Mesenchymal stem cell (in vitro differentiated cells and primary cell): Measurements from ENCODE around the gene TIMM23.
"Not testable (repeated sequence)": the region's sequence is repeated elsewhere in the genome, so short reads cannot be mapped to it uniquely, and the experiment has no call there.

Experiments used
- DNase-seq: peaks from one replicate; pipeline ENCODE4 v3.0.0-alpha.2; 2013
- H2AFZ ChIP-seq: one replicate; pipeline ENCODE4 v1.6.1; 2013; ENCODE audit warnings: low read depth, mild to moderate bottlenecking, control low read depth, inconsistent platforms, low read length, moderate library complexity
- H2AK5ac ChIP-seq: 2 replicates; pipeline ENCODE4 v1.6.1; 2013; ENCODE audit warnings: low read length, moderate library complexity, mild to moderate bottlenecking, inconsistent platforms; ENCODE audit not compliant: severe bottlenecking
- H2BK120ac ChIP-seq: one replicate; pipeline ENCODE4 v1.6.1; 2013; ENCODE audit warnings: low read depth, mild to moderate bottlenecking, inconsistent platforms, low read length, moderate library complexity
- H2BK12ac ChIP-seq, 2 experiments: one replicate each; pipeline ENCODE4 v1.6.1; 2013; ENCODE audit warnings: inconsistent platforms in 2 of 2, low read length in 2 of 2, mild to moderate bottlenecking in 2 of 2, moderate library complexity in 2 of 2, control low read depth in 1 of 2
- H2BK15ac ChIP-seq: one replicate; pipeline ENCODE4 v1.6.1; 2013; ENCODE audit warnings: mild to moderate bottlenecking, low read depth, inconsistent platforms; ENCODE audit not compliant: poor library complexity, severe bottlenecking
- H2BK5ac ChIP-seq: 2 replicates; pipeline ENCODE4 v1.6.1; 2013; ENCODE audit warnings: low read depth, mild to moderate bottlenecking, low read length, control low read depth, inconsistent platforms; ENCODE audit not compliant: poor library complexity, severe bottlenecking
- H3K14ac ChIP-seq, 2 experiments: one replicate each; pipeline ENCODE4 v1.6.1; 2013; ENCODE audit warnings: inconsistent platforms in 2 of 2, low read length in 2 of 2, control low read depth in 1 of 2, mild to moderate bottlenecking in 1 of 2, moderate library complexity in 1 of 2
- H3K18ac ChIP-seq, 2 experiments: one replicate each; pipeline ENCODE4 v1.6.1; 2013; ENCODE audit warnings: inconsistent platforms in 2 of 2, low read length in 2 of 2, control low read depth in 1 of 2, low read depth in 1 of 2, mild to moderate bottlenecking in 1 of 2
- H3K23ac ChIP-seq, 2 experiments: one replicate each; pipeline ENCODE4 v1.6.1; 2013; ENCODE audit warnings: inconsistent platforms in 2 of 2, low read length in 2 of 2, mild to moderate bottlenecking in 2 of 2, moderate library complexity in 2 of 2, control low read depth in 1 of 2
- H3K27ac ChIP-seq: 2 replicates; pipeline ENCODE4 v1.5.1; 2013; ENCODE audit warnings: mild to moderate bottlenecking, moderate library complexity, low read length, control low read depth, inconsistent platforms; ENCODE audit not compliant: poor library complexity, severe bottlenecking
- H3K27me3 ChIP-seq, 2 experiments: 2 replicates each; pipeline versions ENCODE4 v1.6.1 to v1.7.0; 2013; ENCODE audit warnings: low read length in 2 of 2, mild to moderate bottlenecking in 2 of 2, moderate library complexity in 2 of 2, control low read depth in 1 of 2, inconsistent platforms in 1 of 2; ENCODE audit not compliant: control insufficient read depth in 1 of 2, insufficient read depth in 1 of 2
- H3K36me3 ChIP-seq, 2 experiments: 2 replicates each; pipeline versions ENCODE4 v1.6.1 to v1.7.0; 2013; ENCODE audit warnings: low read length in 2 of 2, control low read depth in 1 of 2, inconsistent platforms in 1 of 2, low read depth in 1 of 2, mild to moderate bottlenecking in 1 of 2; ENCODE audit not compliant: insufficient read depth in 2 of 2, control insufficient read depth in 1 of 2
- H3K4ac ChIP-seq, 2 experiments: one replicate each; pipeline ENCODE4 v1.6.1; 2013; ENCODE audit warnings: inconsistent platforms in 2 of 2, low read length in 2 of 2, mild to moderate bottlenecking in 2 of 2, moderate library complexity in 2 of 2, control low read depth in 1 of 2, low read depth in 1 of 2
- H3K4me1 ChIP-seq: 2 replicates; pipeline ENCODE4 v1.6.1; 2013; ENCODE audit warnings: low read depth, low read length, control low read depth; ENCODE audit not compliant: control insufficient read depth, insufficient read depth
- H3K4me2 ChIP-seq: 2 replicates; pipeline ENCODE4 v1.6.1; 2013; ENCODE audit warnings: low read length, mild to moderate bottlenecking, inconsistent platforms; ENCODE audit not compliant: poor library complexity, severe bottlenecking
- H3K4me3 ChIP-seq, 2 experiments: 2 replicates each; pipeline versions ENCODE4 v1.5.1 to v1.7.0; 2013; ENCODE audit warnings: low read length in 2 of 2, mild to moderate bottlenecking in 2 of 2, control low read depth in 1 of 2, low read depth in 1 of 2; ENCODE audit not compliant: insufficient read depth in 1 of 2
- H3K79me1 ChIP-seq: replicated peaks from 2 replicates; pipeline ENCODE4 v1.6.1; 2013; ENCODE audit warnings: mild to moderate bottlenecking, control low read depth, low read length, inconsistent platforms; ENCODE audit not compliant: poor library complexity, severe bottlenecking
- H3K9ac ChIP-seq: 2 replicates; pipeline ENCODE4 v1.7.0; 2013; ENCODE audit warnings: mild to moderate bottlenecking, low read length, moderate library complexity
- H3K9me3 ChIP-seq: 2 replicates; pipeline ENCODE4 v1.7.0; 2013; ENCODE audit warnings: mild to moderate bottlenecking, low read length; ENCODE audit not compliant: control insufficient read depth
- H4K8ac ChIP-seq: one replicate; pipeline ENCODE4 v1.6.1; 2013; ENCODE audit warnings: inconsistent platforms, mild to moderate bottlenecking, low read length, moderate library complexity
- H4K91ac ChIP-seq: one replicate; pipeline ENCODE4 v1.6.1; 2013; ENCODE audit warnings: mild to moderate bottlenecking, low read length, inconsistent platforms
- WGBS: methylation state at CpG from one replicate; pipeline ENCODE4 v1.1.7; 2013; ENCODE audit warnings: mixed read lengths; 5-methylcytosine and 5-hydroxymethylcytosine counted together

The TIMM23 gene

DNA sequence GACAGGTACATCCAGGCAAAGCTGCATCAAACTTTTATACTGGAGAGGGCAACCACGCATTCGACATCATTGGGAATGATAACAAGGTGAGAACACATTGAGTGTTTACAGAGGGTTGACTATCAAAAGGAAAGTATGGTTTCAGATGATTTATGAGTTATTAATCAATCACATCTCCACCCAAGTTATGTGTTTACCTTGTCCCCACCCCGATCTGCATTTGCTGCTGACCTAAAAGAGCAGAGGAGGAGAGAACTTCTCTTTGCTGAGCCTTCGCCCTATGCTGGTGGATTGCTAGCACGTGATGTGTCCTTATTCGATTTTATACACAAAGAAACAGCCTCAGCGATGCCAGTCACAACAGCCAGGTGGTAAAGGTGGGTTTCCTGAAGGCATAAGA, 74.0 kb downstream of the TIMM23 start, which contains the start of gene MSMB:
Gene MSMB (minus strand): TSS at position 9 of the 400 bp plus-strand sequence. CDS start 32 bp downstream, outside the sequence.
- 90% methylated on average over 5 of the region's 7 CpGs for WGBS
- Histone ChIP-seq H3K4ac (no peak within 1 kb of the TSS), H3K9ac (no peak within 1 kb of the TSS), H3K9me3 (no peaks in the 10 kb centered on the region), H2AFZ (no peak within 1 kb of the TSS), H3K4me3 (no peak within 1 kb of the TSS), H2BK120ac (no peak within 1 kb of the TSS), H4K8ac (no peak within 1 kb of the TSS), H3K23ac (no peak within 1 kb of the TSS), H3K36me3 (no peaks in the 10 kb centered on the region), H4K91ac (no peak within 1 kb of the TSS), H3K4me1 (no peaks in the 10 kb centered on the region), H2BK15ac (no peak within 1 kb of the TSS), H3K14ac (no peak within 1 kb of the TSS), H2BK12ac (no peak within 1 kb of the TSS), H3K4me2 (no peak within 1 kb of the TSS), H2AK5ac (no peak within 1 kb of the TSS), H3K27ac (no peak within 1 kb of the TSS), H3K27me3 (peaks cover 22 to 39% of the 10 kb centered on the region in 2 experiments), H2BK5ac (no peak within 1 kb of the TSS), H3K79me1 (no peaks in the 10 kb centered on the region), H3K18ac (no peak within 1 kb of the TSS)
- no peak for DNase-seq

- H4K91ac ChIP-seq = no peak overlapping the region
- H2AFZ ChIP-seq = no peak overlapping the region
- no peak overlapping the region for H3K27ac ChIP-seq
- peaks cover 30 to 55% of the 10 kb centered on the region in 2 experiments for H3K27me3 ChIP-seq
- H3K23ac ChIP-seq = no peak overlapping the region
- H3K4ac ChIP-seq = no peak overlapping the region
- no peak overlapping the region for H4K8ac ChIP-seq
- no peak overlapping the region for H3K4me3 ChIP-seq
- H2AK5ac ChIP-seq = no peak overlapping the region
- H3K9ac ChIP-seq = no peak overlapping the region
- H3K36me3 ChIP-seq = no peaks in the 10 kb centered on the region
- no peak overlapping the region for H2BK15ac ChIP-seq
- no peak overlapping the region for H2BK5ac ChIP-seq
- H3K9me3 ChIP-seq = no peaks in the 10 kb centered on the region
- no peak overlapping the region for H3K4me2 ChIP-seq
- DNase-seq = no peak
- no peaks in the 10 kb centered on the region for H3K79me1 ChIP-seq
- WGBS = 92% methylated on average over 2 of the region's 2 CpGs
- no peak overlapping the region for H2BK12ac ChIP-seq
- no peaks in the 10 kb centered on the region for H3K4me1 ChIP-seq
- H3K14ac ChIP-seq = no peak overlapping the region
- H2BK120ac ChIP-seq = no peak overlapping the region
- H3K18ac ChIP-seq = no peak overlapping the region
Measured at GRCh38 chr10:46048152-46048551, 75.9 kb downstream of the TIMM23 start.

GRCh38 chr10:46049497-46049831, 77.2 kb downstream of the TIMM23 start:
- H3K23ac ChIP-seq, H2BK5ac ChIP-seq, H3K4me2 ChIP-seq, H3K18ac ChIP-seq, H3K36me3 ChIP-seq, H4K8ac ChIP-seq, H2AK5ac ChIP-seq, H3K27ac ChIP-seq, H3K9ac ChIP-seq, H3K79me1 ChIP-seq, H3K4ac ChIP-seq, H2BK12ac ChIP-seq, H3K4me3 ChIP-seq, H4K91ac ChIP-seq, H3K14ac ChIP-seq, H3K4me1 ChIP-seq, H3K9me3 ChIP-seq, H2AFZ ChIP-seq, DNase-seq, H2BK120ac ChIP-seq, H2BK15ac ChIP-seq: not testable (repeated sequence)
- WGBS = 98% methylated on average over 7 of the region's 11 CpGs
- peaks cover 33 to 68% of the 10 kb centered on the region in 2 experiments for H3K27me3 ChIP-seq

DNA sequence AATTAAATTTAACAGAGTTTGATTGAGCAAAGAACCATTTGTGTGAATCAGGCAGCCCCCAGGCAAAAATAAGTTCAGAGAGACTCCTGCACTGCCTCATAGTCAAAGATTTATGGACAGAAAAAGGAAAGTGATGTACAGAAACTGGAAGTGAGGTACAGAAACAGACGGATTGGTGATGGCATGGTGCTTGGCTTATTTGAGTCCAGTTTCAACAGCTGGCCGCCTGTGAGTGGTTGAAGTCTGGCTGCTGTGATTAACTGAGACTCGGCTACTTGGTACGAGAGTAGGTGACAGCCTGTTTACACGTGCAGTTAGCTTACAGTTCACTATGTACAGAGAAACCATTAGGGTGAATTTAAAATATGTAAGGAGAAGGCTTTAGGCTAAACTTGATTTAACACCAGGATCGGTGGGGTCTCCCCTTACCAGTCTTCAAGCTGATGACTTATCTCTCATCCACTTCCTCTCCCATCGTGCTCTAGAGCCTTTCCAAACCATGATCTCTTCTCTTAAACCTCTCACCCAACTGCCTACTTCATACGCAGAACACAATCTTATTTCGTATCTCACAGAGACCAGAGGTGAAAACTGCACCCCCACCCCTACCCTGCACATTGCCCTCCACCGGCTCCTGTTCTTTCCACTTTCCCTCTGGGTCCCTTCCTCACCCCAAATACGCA, 78.8 kb downstream of the TIMM23 start:
- no peak overlapping the region for H2BK12ac ChIP-seq
- H3K36me3 ChIP-seq = no peaks in the 10 kb centered on the region
- no peak overlapping the region for H3K27ac ChIP-seq
- no peak overlapping the region for H3K4ac ChIP-seq
- peak overlapping the region; percentile 75 for H2BK15ac ChIP-seq
- H3K23ac ChIP-seq = no peak overlapping the region
- no peak overlapping the region for H2BK120ac ChIP-seq
- no peak overlapping the region for H3K14ac ChIP-seq
- H3K4me1 ChIP-seq = no peaks in the 10 kb centered on the region
- no peak overlapping the region for H2AK5ac ChIP-seq
- WGBS = 47% methylated on average over 10 of the region's 11 CpGs
- peak; percentile 64 for DNase-seq
- H3K4me3 ChIP-seq = no peak overlapping the region
- H3K9ac ChIP-seq = no peak overlapping the region
- no peak overlapping the region for H3K4me2 ChIP-seq
- H3K9me3 ChIP-seq = no peaks in the 10 kb centered on the region
- H3K27me3 ChIP-seq = peaks cover 33 to 62% of the 10 kb centered on the region in 2 experiments
- H4K91ac ChIP-seq = no peak overlapping the region
- no peak overlapping the region for H2BK5ac ChIP-seq
- H3K18ac ChIP-seq = no peak overlapping the region
- H4K8ac ChIP-seq = no peak overlapping the region
- H3K79me1 ChIP-seq = no peaks in the 10 kb centered on the region
- H2AFZ ChIP-seq = no peak overlapping the region
